Left renal pelvis (tissue), 4 donors: ENCODE data around the gene INTS12. TPM values are rescaled to one million over a fixed set of nuclear protein-coding genes. Genes with fewer than 3 reads are reported as not detected.
A peak's percentile ranks its signal among the peaks of the same experiment; 100 is the strongest.
"Not testable (repeated sequence)": the region's sequence is repeated elsewhere in the genome, so short reads cannot be mapped to it uniquely, and the experiment has no call there.

Experiments used
- DNase-seq, 4 donors: peaks; one replicate each; pipeline ENCODE4 v3.0.0-alpha.2; 2013; ENCODE audit warnings: low read depth in 4 of 4, low spot score in 3 of 4
- polyA plus RNA-seq, 4 donors: library from polyadenylated mRNA; unstranded; fragments of 120-200 nt; gene quantifications; one replicate each; pipeline ENCODE4 v1.2.1, GENCODE V29; 2013; ENCODE audit not compliant: insufficient read length in 4 of 4

INTS12 gene, protein sequence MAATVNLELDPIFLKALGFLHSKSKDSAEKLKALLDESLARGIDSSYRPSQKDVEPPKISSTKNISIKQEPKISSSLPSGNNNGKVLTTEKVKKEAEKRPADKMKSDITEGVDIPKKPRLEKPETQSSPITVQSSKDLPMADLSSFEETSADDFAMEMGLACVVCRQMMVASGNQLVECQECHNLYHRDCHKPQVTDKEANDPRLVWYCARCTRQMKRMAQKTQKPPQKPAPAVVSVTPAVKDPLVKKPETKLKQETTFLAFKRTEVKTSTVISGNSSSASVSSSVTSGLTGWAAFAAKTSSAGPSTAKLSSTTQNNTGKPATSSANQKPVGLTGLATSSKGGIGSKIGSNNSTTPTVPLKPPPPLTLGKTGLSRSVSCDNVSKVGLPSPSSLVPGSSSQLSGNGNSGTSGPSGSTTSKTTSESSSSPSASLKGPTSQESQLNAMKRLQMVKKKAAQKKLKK
- polyA plus RNA-seq, result 10 to 100 TPM; 29.8 to 36.7 (median 32.2) TPM

GRCh38 chr4:105708181-105709080, at the start of gene INTS12, which contains the start of gene GSTCD:
Gene INTS12 (minus strand): TSS chr4:105708689. CDS start chr4:105700005, 8,684 bp downstream.
Gene GSTCD (plus strand): TSS chr4:105708784. CDS start chr4:105717614, 8,830 bp downstream.
- peak; percentile 85 to 92 (median 90) for DNase-seq

- no peak for DNase-seq
Measured at GRCh38 chr4:105755375-105755774, 46.9 kb upstream of the INTS12 start.

- no peak for DNase-seq
Measured at GRCh38 chr4:105753361-105753760, 44.9 kb upstream of the INTS12 start.

GRCh38 chr4:105751718-105752299, 43.3 kb upstream of the INTS12 start:
- no peak for DNase-seq

DNA sequence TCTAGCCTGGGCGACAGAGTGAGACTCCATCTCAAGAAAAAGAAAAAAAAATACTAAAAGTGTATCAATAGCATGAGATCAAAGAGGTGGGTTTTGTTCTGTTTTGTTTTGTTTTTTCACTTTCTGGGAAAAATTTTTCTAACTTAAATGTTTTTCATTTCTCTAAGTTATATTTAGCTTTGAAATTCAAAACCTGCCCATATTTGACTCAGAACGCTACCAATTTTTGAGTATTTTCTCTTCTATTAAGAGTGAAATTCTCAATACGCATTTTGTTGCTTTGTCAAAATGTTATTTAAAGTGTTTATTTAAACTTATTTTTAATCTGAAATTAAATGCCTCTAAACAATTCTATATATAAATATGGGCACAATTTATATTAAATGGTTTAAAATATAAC, 39.7 kb upstream of the INTS12 start:
- no peak for DNase-seq

- DNase-seq, result no peak
Measured at GRCh38 chr4:105741548-105741947, 33.1 kb upstream of the INTS12 start.

- DNase-seq, result not testable (repeated sequence)
Measured at GRCh38 chr4:105735217-105735616, 26.7 kb upstream of the INTS12 start.

DNA sequence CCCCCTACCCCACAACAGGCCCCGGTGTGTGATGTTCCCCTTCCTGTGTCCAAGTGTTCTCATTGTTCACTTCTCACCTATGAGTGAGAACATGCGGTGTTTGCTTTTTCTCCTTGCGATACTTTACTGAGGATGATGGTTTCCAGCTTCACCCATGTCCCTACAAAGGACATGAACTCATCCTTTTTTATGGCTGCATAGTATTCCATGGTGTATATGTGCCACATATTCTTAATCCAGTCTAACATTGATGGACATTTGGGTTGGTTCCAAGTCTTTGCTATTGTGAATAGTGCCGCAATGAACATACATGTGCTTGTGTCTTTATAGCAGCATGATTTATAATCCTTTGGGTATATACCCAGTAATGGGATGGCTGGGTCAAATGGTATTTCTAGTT, 21.4 kb upstream of the INTS12 start:
- DNase-seq, result not testable (repeated sequence)

DNA sequence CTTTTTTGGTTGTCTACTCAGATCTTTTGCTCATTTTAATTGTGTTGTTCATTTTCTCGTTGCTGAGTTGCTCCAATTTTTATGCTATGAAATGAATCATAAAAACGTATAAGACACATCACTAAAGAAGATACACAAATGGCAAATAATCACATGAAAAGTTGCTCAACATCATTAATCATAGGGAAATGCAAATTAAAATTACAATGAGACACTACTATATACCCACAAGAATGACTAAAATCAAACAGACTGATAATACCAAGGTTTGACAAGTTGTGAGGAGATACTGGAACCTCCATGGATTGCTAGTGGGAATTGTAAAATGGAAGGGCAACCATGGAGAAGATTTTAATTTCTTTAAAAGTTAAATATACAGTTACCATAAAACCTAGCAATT, 17.1 kb upstream of the INTS12 start:
- DNase-seq, result no peak

GRCh38 chr4:105719204-105719603, 10.7 kb upstream of the INTS12 start:
- no peak for DNase-seq

DNA sequence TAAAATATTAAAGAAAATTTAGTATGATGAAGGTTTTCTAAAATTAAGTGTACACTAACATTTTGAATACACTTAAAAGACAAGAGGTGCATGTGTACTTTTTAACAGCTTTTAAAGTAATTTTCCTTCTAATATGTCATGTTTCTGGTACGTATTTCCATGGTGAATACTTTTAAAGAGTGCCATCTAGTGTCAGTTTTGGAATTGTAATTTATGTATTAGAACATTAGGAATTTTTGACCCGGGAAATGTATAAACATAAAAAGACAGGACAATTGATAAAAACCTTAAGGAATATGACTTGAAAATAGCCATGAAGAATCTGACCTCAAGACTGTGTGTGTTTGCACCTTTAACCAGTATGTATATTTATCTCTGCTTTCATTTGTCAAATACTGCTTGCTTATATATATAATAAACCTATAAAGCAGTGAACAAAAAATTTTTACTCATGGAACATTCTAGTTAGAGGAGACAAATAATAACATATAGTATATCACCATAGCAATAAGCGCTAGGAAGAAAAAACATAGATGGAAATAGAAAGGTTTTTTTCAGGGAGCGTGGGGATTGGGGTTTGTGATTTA, 7.3 kb upstream of the INTS12 start:
- peak in 1 of 4 donors; percentile 12 for DNase-seq

- no peak for DNase-seq
Measured at GRCh38 chr4:105714932-105715331, 6.4 kb upstream of the INTS12 start.

DNA sequence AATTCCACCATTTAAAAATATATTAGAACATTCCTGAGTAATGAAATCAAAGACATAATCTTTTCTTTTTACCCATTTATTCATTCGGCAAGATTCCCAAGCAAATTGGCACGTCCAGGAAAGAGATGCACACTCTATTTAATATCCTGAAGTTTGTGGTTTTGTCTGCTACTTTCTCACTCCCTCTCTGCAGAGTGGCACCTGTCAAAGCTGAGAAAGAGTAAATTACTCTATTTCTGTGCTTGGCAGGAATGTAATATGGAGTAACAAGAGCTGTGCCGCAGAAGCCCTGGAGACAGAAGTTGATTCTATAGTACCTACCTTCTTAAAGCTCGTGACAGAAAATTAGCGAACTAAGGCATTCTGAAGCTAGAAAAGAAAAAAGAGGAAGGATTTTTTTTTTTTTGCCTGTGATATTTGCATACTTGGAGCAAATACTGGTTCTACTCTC, 5.6 kb upstream of the INTS12 start:
- no peak for DNase-seq

DNA sequence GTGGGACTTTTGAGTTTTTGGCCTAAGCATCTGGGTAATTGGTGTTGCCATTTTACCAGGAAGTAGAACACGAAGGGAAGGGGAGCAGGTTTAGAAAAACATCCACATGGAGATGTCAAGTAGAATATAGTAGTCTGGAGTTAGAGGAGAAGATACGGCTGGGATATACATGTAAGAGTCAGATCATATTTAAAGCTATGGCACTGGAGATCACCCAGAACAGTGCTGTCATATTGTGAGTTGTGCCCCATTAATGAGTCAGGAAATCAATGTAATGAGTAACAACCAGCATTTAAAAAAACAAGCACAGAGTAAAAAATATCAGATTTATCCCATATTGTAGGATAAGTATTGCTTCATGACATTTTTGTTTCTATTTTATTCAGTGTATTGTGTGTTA, 4.3 kb upstream of the INTS12 start:
- DNase-seq, result no peak

- no peak for DNase-seq
Measured at GRCh38 chr4:105710678-105711077, 2.2 kb upstream of the INTS12 start.

DNA sequence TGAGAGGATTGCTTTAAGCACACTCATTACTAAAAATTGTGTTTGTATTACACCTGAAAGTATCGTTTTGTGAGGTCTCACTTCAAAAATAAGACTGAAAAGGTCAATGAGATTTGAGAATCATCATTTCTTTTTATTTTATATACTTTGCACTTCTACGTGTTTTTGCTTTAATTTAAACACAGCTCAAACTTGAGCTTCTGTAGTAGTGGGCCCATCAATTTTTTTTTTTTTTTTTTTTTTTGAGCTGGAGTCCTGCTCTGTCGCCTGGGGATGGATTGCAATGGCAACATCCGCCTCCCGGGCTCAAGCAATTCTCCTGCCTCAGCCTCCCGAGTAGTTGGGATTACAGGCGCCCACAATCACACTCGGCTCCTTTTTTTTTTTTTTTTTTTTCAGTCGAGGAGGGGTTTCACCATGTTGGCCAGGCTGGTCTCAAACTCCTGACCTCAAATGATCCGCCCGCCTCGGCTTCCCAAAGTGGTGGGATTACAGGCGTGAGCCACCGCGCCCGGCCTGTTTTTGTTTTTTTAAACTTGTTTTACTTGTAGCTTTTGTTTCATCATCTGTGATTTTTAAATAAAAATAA, 1.6 kb upstream of the INTS12 start:
- no peak for DNase-seq

GRCh38 chr4:105709081-105709450, 577 bp upstream of the INTS12 start:
- peak in 2 of 4 donors; percentile 26 to 48 for DNase-seq

DNA sequence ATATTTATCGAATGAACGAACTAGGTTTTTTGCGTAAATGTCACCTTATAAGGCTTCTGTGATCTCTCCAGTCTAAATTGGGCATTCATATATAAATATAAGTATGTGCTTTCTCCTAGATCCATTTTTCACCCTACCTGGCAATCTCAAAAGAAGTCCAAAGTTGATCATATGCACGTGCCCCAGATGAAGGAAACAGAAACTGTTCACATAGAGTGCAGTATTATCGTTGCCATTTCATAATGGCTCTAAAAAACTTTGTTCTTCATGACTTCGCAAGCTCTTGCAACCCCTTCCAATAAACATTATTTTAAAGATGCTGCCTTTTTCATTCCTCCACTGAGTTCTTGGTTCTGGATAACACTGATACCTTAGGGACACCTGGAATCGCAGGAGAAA, 708 bp downstream of the INTS12 start:
- DNase-seq, result no peak

DNA sequence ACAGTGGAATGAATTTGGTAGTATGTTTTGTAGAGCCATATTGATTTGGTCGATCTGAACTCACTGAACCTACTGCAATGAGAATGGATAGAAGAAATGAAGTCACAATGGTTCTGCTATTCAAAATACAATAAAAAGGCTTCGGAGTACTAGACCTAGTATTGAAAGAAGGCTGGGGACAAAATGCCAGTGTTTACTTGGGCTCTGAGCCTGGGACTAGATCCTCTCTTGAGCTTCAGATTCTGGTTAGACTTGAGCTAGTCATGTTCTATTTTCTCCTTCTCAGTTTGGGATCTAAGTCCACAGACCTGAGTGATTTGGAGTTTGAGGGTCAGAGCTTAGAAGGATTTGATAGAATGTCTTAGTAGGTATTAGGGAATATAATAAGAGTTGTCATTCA, 9.9 kb downstream of the INTS12 start:
- no peak for DNase-seq

DNA sequence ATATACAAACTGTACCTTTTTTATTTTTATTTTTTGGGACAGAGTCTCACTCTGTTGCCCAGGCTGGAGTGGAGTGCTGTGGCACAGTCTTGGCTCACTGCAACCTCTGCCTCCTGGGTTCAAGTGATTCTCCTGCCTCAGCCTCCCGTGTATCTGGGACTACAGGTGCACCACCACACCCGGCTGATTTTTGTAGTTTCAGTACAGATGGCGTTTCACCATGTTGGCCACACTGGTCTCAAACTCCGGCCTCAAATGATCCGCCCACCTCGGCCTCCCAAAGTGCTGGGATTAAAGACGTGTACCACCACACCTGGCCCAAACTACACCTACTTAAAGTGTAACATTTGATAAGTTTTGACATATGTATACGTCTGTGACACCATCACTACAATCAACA, 12.7 kb downstream of the INTS12 start:
- DNase-seq, result not testable (repeated sequence)
